Parathyroid adenoma (tissue), 2 donors: ENCODE measurements around the gene RGS4.

Experiments used
- H2AFZ ChIP-seq: fragments of 300-600 bp; sonication (generic); one replicate; pipeline ENCODE4 v1.7.0; 2017; ENCODE audit warnings: antibody characterized with exemption, mild to moderate bottlenecking
- H3K27ac ChIP-seq: fragments of 300-600 bp; sonication (generic); one replicate; pipeline ENCODE4 v1.7.0; 2017
- H3K27me3 ChIP-seq: fragments of 300-600 bp; sonication (generic); one replicate; pipeline ENCODE4 v1.7.0; 2017; ENCODE audit warnings: low read length; ENCODE audit not compliant: control insufficient read depth, insufficient read depth
- H3K36me3 ChIP-seq: fragments of 300-600 bp; sonication (generic); one replicate; pipeline ENCODE4 v1.7.0; 2017; ENCODE audit warnings: low read length; ENCODE audit not compliant: control insufficient read depth, insufficient read depth
- H3K4me1 ChIP-seq: fragments of 300-600 bp; sonication (generic); one replicate; pipeline ENCODE4 v1.7.0; 2017; ENCODE audit warnings: control low read depth
- H3K4me2 ChIP-seq: fragments of 300-600 bp; sonication (generic); one replicate; pipeline ENCODE4 v1.7.0; 2017; ENCODE audit warnings: low read length
- H3K4me3 ChIP-seq: fragments of 300-600 bp; sonication (generic); one replicate; pipeline ENCODE4 v1.7.0; 2017; ENCODE audit warnings: low read depth, low read length
- H3K79me2 ChIP-seq: fragments of 300-600 bp; sonication (generic); one replicate; pipeline ENCODE4 v1.7.0; 2017; ENCODE audit warnings: control low read depth
- H3K9ac ChIP-seq: fragments of 300-600 bp; sonication (generic); one replicate; pipeline ENCODE4 v1.7.0; 2017; ENCODE audit warnings: mild to moderate bottlenecking
- H3K9me3 ChIP-seq: fragments of 300-600 bp; sonication (generic); one replicate; pipeline ENCODE4 v1.7.0; 2017; ENCODE audit warnings: low read length; ENCODE audit not compliant: control insufficient read depth
- TF ChIP-seq, protein P1 (sequence below): fragments of 300-600 bp; sonication (generic); IDR thresholded peaks from one replicate; pipeline ENCODE4 v1.7.0; 2017; ENCODE audit warnings: antibody characterized with exemption, mild to moderate bottlenecking
- donor health status: primary hyperparathyroidism.

Gene RGS4

DNA sequence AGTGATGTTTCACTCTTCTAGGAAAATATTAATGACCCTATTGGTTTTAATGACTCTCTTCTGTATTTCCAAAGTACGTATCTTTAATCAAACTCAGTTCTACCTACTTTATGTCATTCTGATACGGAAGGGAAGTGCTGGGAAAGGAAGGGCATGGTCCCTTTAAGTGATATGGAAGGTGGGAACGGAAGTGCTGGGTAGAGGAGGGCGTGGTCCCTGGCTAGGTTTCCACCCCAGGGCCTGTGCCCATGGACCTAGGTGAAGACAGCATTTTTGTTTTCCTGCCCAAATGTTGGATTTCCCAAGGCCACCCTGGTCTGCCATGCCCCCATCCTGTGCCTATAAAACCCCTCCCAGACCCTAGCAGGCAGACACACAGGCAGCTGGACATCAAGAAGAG lies 24.0 kb downstream of the RGS4 start:
- H3K4me2 ChIP-seq: no peak overlapping the region
- H3K9me3 ChIP-seq: no peaks in the 10 kb centered on the region
- no peaks in the 10 kb centered on the region for H3K36me3 ChIP-seq
- H3K4me1 ChIP-seq: no peaks in the 10 kb centered on the region
- H3K27ac ChIP-seq: no peak overlapping the region
- TF ChIP-seq, protein P1, sequence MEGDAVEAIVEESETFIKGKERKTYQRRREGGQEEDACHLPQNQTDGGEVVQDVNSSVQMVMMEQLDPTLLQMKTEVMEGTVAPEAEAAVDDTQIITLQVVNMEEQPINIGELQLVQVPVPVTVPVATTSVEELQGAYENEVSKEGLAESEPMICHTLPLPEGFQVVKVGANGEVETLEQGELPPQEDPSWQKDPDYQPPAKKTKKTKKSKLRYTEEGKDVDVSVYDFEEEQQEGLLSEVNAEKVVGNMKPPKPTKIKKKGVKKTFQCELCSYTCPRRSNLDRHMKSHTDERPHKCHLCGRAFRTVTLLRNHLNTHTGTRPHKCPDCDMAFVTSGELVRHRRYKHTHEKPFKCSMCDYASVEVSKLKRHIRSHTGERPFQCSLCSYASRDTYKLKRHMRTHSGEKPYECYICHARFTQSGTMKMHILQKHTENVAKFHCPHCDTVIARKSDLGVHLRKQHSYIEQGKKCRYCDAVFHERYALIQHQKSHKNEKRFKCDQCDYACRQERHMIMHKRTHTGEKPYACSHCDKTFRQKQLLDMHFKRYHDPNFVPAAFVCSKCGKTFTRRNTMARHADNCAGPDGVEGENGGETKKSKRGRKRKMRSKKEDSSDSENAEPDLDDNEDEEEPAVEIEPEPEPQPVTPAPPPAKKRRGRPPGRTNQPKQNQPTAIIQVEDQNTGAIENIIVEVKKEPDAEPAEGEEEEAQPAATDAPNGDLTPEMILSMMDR: no peak
- no peaks in the 10 kb centered on the region for H3K27me3 ChIP-seq
- H3K4me3 ChIP-seq: no peak overlapping the region
- no peaks in the 10 kb centered on the region for H3K79me2 ChIP-seq
- H2AFZ ChIP-seq: no peak overlapping the region
- no peak overlapping the region for H3K9ac ChIP-seq

DNA sequence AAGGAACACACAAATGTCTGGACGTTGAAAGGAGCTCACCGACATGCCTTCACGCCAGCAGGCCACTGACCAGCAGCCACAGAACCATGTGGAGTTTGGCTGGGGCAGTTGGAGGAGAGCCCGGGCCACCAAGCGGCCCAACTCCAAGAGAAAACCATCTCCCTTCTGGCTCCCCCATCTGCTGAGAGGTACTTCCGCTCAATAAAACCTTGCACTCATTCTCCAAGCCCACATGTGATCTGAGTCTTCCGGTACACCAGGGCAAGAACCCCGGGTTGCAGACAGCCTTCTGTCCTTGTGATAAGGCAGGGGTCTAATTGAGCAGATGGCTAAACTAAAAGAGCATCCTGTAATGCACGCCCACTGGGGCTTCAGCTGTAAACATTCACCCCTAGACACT lies 24.4 kb downstream of the RGS4 start:
- Histone ChIP-seq H2AFZ (no peak overlapping the region), H3K9ac (no peak overlapping the region), H3K9me3 (no peaks in the 10 kb centered on the region), H3K27ac (no peak overlapping the region), H3K4me2 (no peak overlapping the region), H3K79me2 (no peaks in the 10 kb centered on the region), H3K36me3 (no peaks in the 10 kb centered on the region), H3K27me3 (no peaks in the 10 kb centered on the region), H3K4me3 (no peak overlapping the region), H3K4me1 (no peaks in the 10 kb centered on the region)
- TF ChIP-seq, protein P1: no peak

DNA sequence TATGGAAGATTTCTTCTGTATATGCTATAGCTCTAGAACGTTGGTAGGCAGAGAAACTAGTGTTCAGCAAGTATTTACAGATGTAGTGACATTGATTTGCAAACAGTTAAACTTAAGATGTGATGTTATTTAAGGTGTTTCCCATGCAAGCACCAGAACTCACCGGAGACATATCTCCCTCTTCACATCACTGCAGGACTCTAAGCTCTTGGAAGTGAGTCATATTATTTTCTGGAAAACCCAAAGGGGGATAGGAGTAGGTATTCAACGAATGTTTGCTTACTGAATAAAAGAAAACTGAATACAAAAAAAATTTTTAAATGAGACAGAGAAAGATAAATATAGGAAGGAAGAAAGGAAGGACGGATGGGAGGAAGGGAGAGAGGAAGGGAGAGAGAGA lies 25.0 kb downstream of the RGS4 start:
- peak overlapping the region; percentile 31 for H3K4me2 ChIP-seq
- H3K4me1 ChIP-seq: no peaks in the 10 kb centered on the region
- no peaks in the 10 kb centered on the region for H3K79me2 ChIP-seq
- no peaks in the 10 kb centered on the region for H3K9me3 ChIP-seq
- TF ChIP-seq, protein P1: no peak
- H3K9ac ChIP-seq: no peak overlapping the region
- no peak overlapping the region for H3K4me3 ChIP-seq
- no peak overlapping the region for H2AFZ ChIP-seq
- H3K27me3 ChIP-seq: no peaks in the 10 kb centered on the region
- no peaks in the 10 kb centered on the region for H3K36me3 ChIP-seq
- no peak overlapping the region for H3K27ac ChIP-seq

DNA sequence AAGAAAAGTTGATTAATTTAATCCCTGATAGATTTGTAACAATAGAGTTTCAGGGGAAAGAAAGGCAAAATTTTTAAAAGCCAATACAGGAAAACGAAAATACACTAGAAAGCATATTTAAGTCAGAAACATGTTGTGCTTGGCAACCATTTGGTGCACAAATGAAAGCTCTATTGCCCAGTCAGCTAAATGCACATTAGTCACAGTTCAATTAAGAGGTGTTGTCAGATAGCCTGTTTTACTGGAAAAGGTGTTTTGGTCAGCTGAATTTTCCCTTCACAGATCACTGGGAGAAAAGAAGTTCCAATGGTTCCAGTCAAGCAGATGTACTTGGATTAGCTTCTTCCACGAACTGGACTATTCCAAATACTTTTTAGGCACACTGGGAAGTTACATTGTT lies 25.4 kb downstream of the RGS4 start:
- no peaks in the 10 kb centered on the region for H3K36me3 ChIP-seq
- no peaks in the 10 kb centered on the region for H3K79me2 ChIP-seq
- no peaks in the 10 kb centered on the region for H3K9me3 ChIP-seq
- TF ChIP-seq, protein P1: no peak
- H3K4me3 ChIP-seq: no peak overlapping the region
- peak overlapping the region; percentile 33 for H2AFZ ChIP-seq
- H3K27me3 ChIP-seq: no peaks in the 10 kb centered on the region
- no peak overlapping the region for H3K27ac ChIP-seq
- H3K4me1 ChIP-seq: no peaks in the 10 kb centered on the region
- peak overlapping the region; percentile 31 for H3K4me2 ChIP-seq
- H3K9ac ChIP-seq: no peak overlapping the region

DNA sequence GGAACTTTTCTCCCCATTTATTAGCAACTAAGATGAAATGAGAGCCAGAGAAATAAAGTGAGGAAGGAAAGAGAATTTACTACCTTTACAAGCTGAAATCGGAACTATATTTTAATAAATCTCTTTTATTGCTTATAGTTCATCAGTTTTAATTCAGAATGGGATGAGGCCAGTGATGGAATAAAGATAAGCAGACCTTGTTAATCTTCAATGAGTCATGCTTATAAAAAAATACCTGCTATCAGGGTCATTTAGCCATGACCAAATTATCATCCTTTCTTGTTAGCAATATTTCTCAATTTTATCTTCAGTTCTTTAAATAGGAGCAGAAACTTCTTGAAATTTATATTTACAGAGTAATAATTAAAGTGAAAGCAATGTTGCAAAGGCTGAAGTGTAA lies 26.1 kb downstream of the RGS4 start:
- Histone ChIP-seq H3K9ac (no peak overlapping the region), H3K4me2 (peak overlapping the region; percentile 31), H3K27me3 (no peaks in the 10 kb centered on the region), H3K36me3 (no peaks in the 10 kb centered on the region), H3K79me2 (no peaks in the 10 kb centered on the region), H3K9me3 (no peaks in the 10 kb centered on the region), H3K4me3 (no peak overlapping the region), H3K4me1 (no peaks in the 10 kb centered on the region), H3K27ac (no peak overlapping the region), H2AFZ (no peak overlapping the region)
- TF ChIP-seq, protein P1: no peak
